ENCODE results near the gene GLMP.

- TF ChIP-seq, protein P1, sequence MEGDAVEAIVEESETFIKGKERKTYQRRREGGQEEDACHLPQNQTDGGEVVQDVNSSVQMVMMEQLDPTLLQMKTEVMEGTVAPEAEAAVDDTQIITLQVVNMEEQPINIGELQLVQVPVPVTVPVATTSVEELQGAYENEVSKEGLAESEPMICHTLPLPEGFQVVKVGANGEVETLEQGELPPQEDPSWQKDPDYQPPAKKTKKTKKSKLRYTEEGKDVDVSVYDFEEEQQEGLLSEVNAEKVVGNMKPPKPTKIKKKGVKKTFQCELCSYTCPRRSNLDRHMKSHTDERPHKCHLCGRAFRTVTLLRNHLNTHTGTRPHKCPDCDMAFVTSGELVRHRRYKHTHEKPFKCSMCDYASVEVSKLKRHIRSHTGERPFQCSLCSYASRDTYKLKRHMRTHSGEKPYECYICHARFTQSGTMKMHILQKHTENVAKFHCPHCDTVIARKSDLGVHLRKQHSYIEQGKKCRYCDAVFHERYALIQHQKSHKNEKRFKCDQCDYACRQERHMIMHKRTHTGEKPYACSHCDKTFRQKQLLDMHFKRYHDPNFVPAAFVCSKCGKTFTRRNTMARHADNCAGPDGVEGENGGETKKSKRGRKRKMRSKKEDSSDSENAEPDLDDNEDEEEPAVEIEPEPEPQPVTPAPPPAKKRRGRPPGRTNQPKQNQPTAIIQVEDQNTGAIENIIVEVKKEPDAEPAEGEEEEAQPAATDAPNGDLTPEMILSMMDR (IDR thresholded peaks at IDR 0.05): no peak
- no peak for TF ChIP-seq EP300 (IDR thresholded peaks at IDR 0.05)
Measured at GRCh38 chr1:156337888-156338179, 42.4 kb upstream of the GLMP start.

Data from tibial nerve (tissue), 4 donors.